ENCODE data around the gene MYO1B. TPM values are rescaled to one million over a fixed set of nuclear protein-coding genes. Genes with fewer than 3 reads are reported as not detected.

The MYO1B gene
- total RNA-seq, 4 donors from 2014 or later: 16.9 to 43.8 (median 32.9) TPM

DNA sequence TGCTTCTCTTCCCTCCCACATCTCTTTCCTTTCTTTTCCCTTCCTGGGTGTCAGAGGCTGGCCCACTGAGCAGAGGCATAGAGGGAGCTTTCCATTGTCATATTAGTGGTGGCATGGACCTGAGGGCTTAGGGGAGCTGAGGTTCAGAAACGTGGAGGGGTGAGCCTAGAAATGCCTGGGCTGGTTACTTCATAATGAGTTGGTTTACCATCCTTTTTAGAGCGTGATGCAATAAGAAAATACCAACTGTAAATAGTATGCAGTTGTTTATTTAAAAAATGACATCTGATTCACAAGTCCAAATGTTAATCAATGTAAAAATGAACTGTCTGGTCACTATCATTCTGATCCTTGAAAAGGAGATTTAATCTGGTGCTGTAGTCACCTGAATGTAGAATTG, 46.3 kb downstream of the MYO1B start:
- H3K27me3 ChIP-seq: no peaks in the 10 kb centered on the region
- intact Hi-C loops (cut with DNase I): no loop called here
- no peak overlapping the region for H3K4me3 ChIP-seq (replicated peaks in 1 of 3)
- H3K27ac ChIP-seq: no peak overlapping the region
- 77 to 83% methylated on average over 2 of the region's 2 CpGs for WGBS, 2 donors
- H3K9me3 ChIP-seq: no peaks in the 10 kb centered on the region
- TF ChIP-seq POLR2A (IDR thresholded peaks at IDR 0.05): no peak
- TF ChIP-seq, protein P1, sequence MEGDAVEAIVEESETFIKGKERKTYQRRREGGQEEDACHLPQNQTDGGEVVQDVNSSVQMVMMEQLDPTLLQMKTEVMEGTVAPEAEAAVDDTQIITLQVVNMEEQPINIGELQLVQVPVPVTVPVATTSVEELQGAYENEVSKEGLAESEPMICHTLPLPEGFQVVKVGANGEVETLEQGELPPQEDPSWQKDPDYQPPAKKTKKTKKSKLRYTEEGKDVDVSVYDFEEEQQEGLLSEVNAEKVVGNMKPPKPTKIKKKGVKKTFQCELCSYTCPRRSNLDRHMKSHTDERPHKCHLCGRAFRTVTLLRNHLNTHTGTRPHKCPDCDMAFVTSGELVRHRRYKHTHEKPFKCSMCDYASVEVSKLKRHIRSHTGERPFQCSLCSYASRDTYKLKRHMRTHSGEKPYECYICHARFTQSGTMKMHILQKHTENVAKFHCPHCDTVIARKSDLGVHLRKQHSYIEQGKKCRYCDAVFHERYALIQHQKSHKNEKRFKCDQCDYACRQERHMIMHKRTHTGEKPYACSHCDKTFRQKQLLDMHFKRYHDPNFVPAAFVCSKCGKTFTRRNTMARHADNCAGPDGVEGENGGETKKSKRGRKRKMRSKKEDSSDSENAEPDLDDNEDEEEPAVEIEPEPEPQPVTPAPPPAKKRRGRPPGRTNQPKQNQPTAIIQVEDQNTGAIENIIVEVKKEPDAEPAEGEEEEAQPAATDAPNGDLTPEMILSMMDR (IDR thresholded peaks at IDR 0.05): no peak
- H3K36me3 ChIP-seq: no peaks in the 10 kb centered on the region
- H3K4me1 ChIP-seq: peaks cover 0 to 10% of the 10 kb centered on the region in 2 donors
- no peak for DNase-seq

DNA sequence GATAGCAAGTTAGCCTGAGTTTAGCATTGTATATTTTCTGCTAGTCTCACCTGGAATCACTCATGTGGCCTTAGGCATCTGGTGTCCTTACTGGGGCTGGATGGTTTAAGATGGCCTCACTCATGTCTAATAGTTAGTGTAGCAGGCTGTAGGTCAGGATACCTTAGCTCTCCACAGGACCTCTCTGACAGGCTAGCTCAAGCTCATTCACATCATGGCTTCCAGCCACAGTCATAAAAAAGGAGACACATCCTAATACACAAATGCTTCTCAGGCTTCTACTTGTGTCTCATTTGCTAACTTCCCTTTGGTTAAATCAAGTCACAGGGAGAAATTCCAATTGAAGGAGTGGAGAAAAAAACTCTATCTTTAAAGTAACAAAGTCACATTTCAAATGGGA, 47.7 kb downstream of the MYO1B start:
- Histone ChIP-seq H3K27me3 (no peaks in the 10 kb centered on the region), H3K9me3 (no peaks in the 10 kb centered on the region), H3K4me3 (replicated peaks in 1 of 3) (no peak overlapping the region), H3K27ac (no peak overlapping the region), H3K36me3 (no peaks in the 10 kb centered on the region), H3K4me1 (peaks cover 0 to 13% of the 10 kb centered on the region in 2 donors)
- DNase-seq: no peak
- intact Hi-C loops (cut with DNase I): no loop called here
- no peak for TF ChIP-seq POLR2A (IDR thresholded peaks at IDR 0.05)
- TF ChIP-seq, protein P1 (IDR thresholded peaks at IDR 0.05): no peak

DNA sequence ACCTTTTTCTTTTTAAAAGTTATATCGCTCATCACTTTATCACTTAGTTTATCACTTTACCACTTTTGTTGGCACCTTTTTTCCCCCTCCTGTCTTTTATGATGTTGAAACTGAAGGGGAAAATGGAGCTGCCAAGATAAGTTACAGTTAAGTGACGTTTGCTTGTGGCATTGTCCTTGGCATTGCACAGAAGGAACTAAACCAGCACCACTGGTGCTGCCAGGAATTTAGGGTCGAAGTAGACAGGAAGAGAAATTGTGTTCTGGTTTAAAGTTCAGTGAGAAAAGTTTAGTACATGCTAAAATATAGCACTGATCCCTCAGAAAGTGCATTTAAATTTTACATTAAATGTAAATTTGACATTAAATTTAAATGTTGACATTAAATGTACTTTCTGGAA, 49.9 kb downstream of the MYO1B start:
- H3K9me3 ChIP-seq: no peaks in the 10 kb centered on the region
- H3K27me3 ChIP-seq: no peaks in the 10 kb centered on the region
- intact Hi-C loops (cut with DNase I): no loop called here
- no peak overlapping the region for H3K4me3 ChIP-seq (replicated peaks in 1 of 3)
- no peak for TF ChIP-seq POLR2A (IDR thresholded peaks at IDR 0.05)
- TF ChIP-seq, protein P1 (IDR thresholded peaks at IDR 0.05): no peak
- H3K27ac ChIP-seq: no peak overlapping the region
- peaks cover 0 to 13% of the 10 kb centered on the region in 2 donors for H3K4me1 ChIP-seq
- 62 to 77% methylated on average over 3 of the region's 3 CpGs for WGBS, 2 donors
- H3K36me3 ChIP-seq: no peaks in the 10 kb centered on the region
- no peak for DNase-seq

DNA sequence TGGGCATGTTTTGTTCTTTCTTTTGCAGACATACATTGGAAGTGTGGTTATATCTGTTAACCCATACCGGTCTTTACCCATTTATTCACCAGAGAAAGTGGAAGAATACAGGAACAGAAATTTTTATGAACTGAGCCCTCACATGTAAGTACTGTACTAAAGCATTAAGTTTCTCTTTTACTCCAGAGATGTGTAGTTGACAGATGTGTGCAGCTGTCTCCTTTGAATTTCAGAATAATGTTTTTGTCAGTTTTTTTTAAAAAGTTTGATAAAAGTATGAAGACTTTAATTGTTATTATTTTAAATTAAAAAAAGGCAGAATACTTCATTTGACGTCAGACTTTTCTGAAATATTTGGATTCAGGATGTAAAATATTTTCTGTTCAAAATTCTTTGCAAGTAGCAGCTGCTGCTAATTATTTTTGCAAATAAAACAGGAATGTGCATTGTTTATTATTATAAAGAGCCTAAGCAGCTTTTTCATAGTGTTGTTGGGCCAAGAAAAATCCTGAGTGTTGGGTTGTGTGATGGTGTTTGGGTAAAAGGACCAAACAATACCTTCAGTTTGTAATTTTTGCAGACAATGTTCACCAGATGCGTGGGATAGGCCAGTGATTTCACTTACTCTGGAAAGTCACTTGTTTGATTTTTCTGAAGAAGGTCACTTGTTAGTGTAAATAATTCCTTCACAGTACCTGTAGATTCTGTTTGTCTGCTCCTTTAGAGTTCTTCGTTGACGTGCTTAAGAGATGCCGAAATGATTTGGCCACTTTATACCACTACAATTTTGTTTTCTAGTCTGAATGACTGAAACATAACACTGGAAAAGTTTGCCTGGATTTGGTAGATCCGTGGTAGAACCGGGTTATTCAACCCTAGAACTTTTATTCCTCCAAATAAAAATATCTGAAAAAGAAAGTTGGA, 51.1 kb downstream of the MYO1B start:
- Histone ChIP-seq H3K9me3 (no peaks in the 10 kb centered on the region), H3K27ac (peak overlapping the region in 1 of 3 donors; percentile 12), H3K36me3 (no peaks in the 10 kb centered on the region), H3K4me1 (peaks cover 0 to 8% of the 10 kb centered on the region in 2 donors), H3K27me3 (no peaks in the 10 kb centered on the region), H3K4me3 (replicated peaks in 1 of 3) (no peak overlapping the region)
- WGBS, 2 donors: 64 to 65% methylated on average over 8 of the region's 8 CpGs
- TF ChIP-seq, protein P1 (IDR thresholded peaks at IDR 0.05): no peak
- TF ChIP-seq POLR2A (IDR thresholded peaks at IDR 0.05): no peak
- DNase-seq: no peak
- intact Hi-C loops (cut with DNase I): no loop called here

DNA sequence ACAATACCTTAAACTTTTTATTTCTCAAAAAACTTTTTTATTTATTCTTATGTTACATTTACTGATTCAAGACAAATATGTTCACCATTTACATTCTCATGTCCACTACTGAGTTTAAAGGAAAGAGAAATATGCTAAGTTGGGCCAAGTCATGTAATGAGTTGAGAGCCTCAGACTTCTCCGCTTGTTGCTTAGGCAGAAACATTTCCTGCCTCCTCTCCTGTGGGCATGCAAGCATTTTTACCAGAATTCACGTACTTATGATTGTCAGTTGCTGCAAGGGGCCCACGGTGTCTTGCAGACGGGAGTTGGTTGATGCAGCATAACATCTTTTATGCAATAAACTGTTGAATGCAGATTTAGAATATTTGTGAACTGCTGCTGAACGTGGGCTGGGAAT, 51.8 kb downstream of the MYO1B start:
- Histone ChIP-seq H3K4me1 (peaks cover 0 to 4% of the 10 kb centered on the region in 2 donors), H3K27me3 (no peaks in the 10 kb centered on the region), H3K36me3 (no peaks in the 10 kb centered on the region), H3K9me3 (no peaks in the 10 kb centered on the region), H3K4me3 (replicated peaks in 1 of 3) (no peak overlapping the region), H3K27ac (peak overlapping the region in 1 of 3 donors; percentile 12)
- WGBS, 2 donors: 47 to 77% methylated on average over 5 of the region's 5 CpGs
- intact Hi-C loops (cut with DNase I): no loop called here
- no peak for DNase-seq
- no peak for TF ChIP-seq POLR2A (IDR thresholded peaks at IDR 0.05)
- TF ChIP-seq, protein P1 (IDR thresholded peaks at IDR 0.05): no peak
